ENCODE results near the gene UNC119B.

The UNC119B gene

GRCh38 chr12:120722784-120723183 lies 12.5 kb downstream of the UNC119B start:
- H3K27ac Mint-ChIP-seq: peak overlapping the region in 1 of 3 experiments; percentile 9
- H3K36me3 Mint-ChIP-seq (ENCODE audit: low read depth): peaks cover 59% of the 10 kb centered on the region
- peaks cover 5% of the 10 kb centered on the region for H3K27me3 Mint-ChIP-seq (ENCODE audit: low read depth)
- peaks cover 16% of the 10 kb centered on the region for H3K4me1 Mint-ChIP-seq
- peak overlapping the region in 1 of 3 experiments; percentile 22 for H3K4me3 Mint-ChIP-seq
- no peaks in the 10 kb centered on the region for H3K9me3 Mint-ChIP-seq
- TF ChIP-seq CTCF (IDR thresholded peaks at IDR 0.05; ENCODE audit: unreplicated experiment in 3 of 3): no peak

GRCh38 chr12:120724720-120725119 lies 14.5 kb downstream of the UNC119B start:
- Mint-ChIP-seq H3K36me3 (ENCODE audit: low read depth) (peaks cover 49% of the 10 kb centered on the region), H3K27ac (no peak overlapping the region), H3K9me3 (no peaks in the 10 kb centered on the region), H3K4me3 (peak overlapping the region; percentile 85 to 93 (median 91)), H3K27me3 (ENCODE audit: low read depth) (peaks cover 5% of the 10 kb centered on the region), H3K4me1 (peaks cover 16% of the 10 kb centered on the region)
- TF ChIP-seq CTCF (IDR thresholded peaks at IDR 0.05; ENCODE audit: unreplicated experiment in 3 of 3): no peak

- Mint-ChIP-seq H3K27me3 (ENCODE audit: low read depth) (peaks cover 5% of the 10 kb centered on the region), H3K4me3 (peak overlapping the region; percentile 85 to 93 (median 91)), H3K27ac (peak overlapping the region in 2 of 3 experiments; percentile 28 to 76), H3K36me3 (ENCODE audit: low read depth) (peaks cover 49% of the 10 kb centered on the region), H3K4me1 (peaks cover 16% of the 10 kb centered on the region), H3K9me3 (no peaks in the 10 kb centered on the region)
- TF ChIP-seq CTCF (IDR thresholded peaks at IDR 0.05; ENCODE audit: unreplicated experiment in 3 of 3): no peak
Observed at GRCh38 chr12:120725151-120725658, 14.9 kb downstream of the UNC119B start.

- peak within 1 kb of the TSS; percentile 91 to 96 (median 93) for H3K4me3 Mint-ChIP-seq
- no peak for TF ChIP-seq CTCF (IDR thresholded peaks at IDR 0.05; ENCODE audit: unreplicated experiment in 3 of 3)
- H3K27ac Mint-ChIP-seq: peak within 1 kb of the TSS; percentile 55 to 84 (median 63)
- peaks cover 48% of the 10 kb centered on the region for H3K36me3 Mint-ChIP-seq (ENCODE audit: low read depth)
- peaks cover 16% of the 10 kb centered on the region for H3K4me1 Mint-ChIP-seq
- no peaks in the 10 kb centered on the region for H3K9me3 Mint-ChIP-seq
- H3K27me3 Mint-ChIP-seq (ENCODE audit: low read depth): peaks cover 5% of the 10 kb centered on the region
Observed at GRCh38 chr12:120725659-120726509, 15.6 kb downstream of the UNC119B start, which contains the start of gene ACADS. Gene ACADS, plus strand, starts transcription at chr12:120725826. Its CDS starts 60 bp downstream, at chr12:120725886.

- Mint-ChIP-seq H3K36me3 (ENCODE audit: low read depth) (peaks cover 44% of the 10 kb centered on the region), H3K9me3 (no peaks in the 10 kb centered on the region), H3K27me3 (ENCODE audit: low read depth) (peaks cover 5% of the 10 kb centered on the region), H3K4me3 (peak overlapping the region; percentile 91 to 96 (median 93)), H3K27ac (peak overlapping the region; percentile 55 to 84 (median 63)), H3K4me1 (peaks cover 16% of the 10 kb centered on the region)
- TF ChIP-seq CTCF (IDR thresholded peaks at IDR 0.05; ENCODE audit: unreplicated experiment in 3 of 3): no peak
Observed at GRCh38 chr12:120726510-120726793, 16.2 kb downstream of the UNC119B start.
